Measurements from ENCODE around the gene NPDC1.

DNA sequence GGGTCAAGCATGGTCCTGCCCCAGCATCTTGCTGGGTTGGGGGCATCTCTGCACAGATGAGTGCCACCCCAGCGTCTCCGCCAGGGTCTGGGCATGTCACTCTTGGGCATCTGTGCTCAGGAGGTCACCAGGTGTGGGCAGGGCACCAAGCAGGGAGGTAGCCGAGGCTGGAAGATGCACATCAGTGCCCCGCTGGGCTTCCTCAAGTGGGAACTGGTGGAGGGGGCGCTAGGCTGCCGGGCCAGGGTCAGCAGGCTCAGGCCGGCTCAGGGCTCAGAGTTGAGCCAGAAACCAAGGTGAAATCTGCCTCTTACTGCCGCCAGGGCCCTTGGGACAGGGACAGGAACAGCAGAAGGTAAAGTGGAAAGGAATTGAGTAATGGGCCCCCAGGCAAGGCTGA lies 10.0 kb downstream of the NPDC1 start:
- TF ChIP-seq EZH2 (IDR thresholded peaks at IDR 0.05; ENCODE audit: low read length, unreplicated experiment) (no peak), EZH2phosphoT487 (IDR thresholded peaks at IDR 0.05; ENCODE audit: borderline replicate concordance, low read length) (no peak)
- TF ChIP-seq, protein P1, sequence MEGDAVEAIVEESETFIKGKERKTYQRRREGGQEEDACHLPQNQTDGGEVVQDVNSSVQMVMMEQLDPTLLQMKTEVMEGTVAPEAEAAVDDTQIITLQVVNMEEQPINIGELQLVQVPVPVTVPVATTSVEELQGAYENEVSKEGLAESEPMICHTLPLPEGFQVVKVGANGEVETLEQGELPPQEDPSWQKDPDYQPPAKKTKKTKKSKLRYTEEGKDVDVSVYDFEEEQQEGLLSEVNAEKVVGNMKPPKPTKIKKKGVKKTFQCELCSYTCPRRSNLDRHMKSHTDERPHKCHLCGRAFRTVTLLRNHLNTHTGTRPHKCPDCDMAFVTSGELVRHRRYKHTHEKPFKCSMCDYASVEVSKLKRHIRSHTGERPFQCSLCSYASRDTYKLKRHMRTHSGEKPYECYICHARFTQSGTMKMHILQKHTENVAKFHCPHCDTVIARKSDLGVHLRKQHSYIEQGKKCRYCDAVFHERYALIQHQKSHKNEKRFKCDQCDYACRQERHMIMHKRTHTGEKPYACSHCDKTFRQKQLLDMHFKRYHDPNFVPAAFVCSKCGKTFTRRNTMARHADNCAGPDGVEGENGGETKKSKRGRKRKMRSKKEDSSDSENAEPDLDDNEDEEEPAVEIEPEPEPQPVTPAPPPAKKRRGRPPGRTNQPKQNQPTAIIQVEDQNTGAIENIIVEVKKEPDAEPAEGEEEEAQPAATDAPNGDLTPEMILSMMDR (conservative IDR thresholded peaks at IDR 0.05; ENCODE audit: low read depth, low read length): no peak
